Nucleus accumbens (tissue), 56 donors: ENCODE results near the gene ADCK2.
"Not testable (repeated sequence)": the region's sequence is repeated elsewhere in the genome, so short reads cannot be mapped to it uniquely, and the experiment has no call there.

Experiments used
- DNase-seq, 56 donors: peaks; one replicate each; lab custom pipeline; 2025; lab: John Stamatoyannopoulos, UW

Gene ADCK2

GRCh38 chr7:140672382-140673062 is at the start of gene ADCK2:
Gene ADCK2 (plus strand): TSS chr7:140672945. CDS start chr7:140673331, 386 bp downstream.
- DNase-seq: peak in 45 of 56 donors; percentile 8 to 80 (median 56)

- DNase-seq: no peak
These were observed 48.8 kb upstream of the ADCK2 start for GRCh38 chr7:140623980-140624379.

- DNase-seq: no peak
These were observed 48.2 kb upstream of the ADCK2 start for GRCh38 chr7:140624392-140625191.

GRCh38 chr7:140625192-140625558 is 47.6 kb upstream of the ADCK2 start:
- DNase-seq: not testable (repeated sequence)

GRCh38 chr7:140625908-140626868 is 46.6 kb upstream of the ADCK2 start:
- DNase-seq: peak in 40 of 56 donors; percentile 9 to 83 (median 36)

GRCh38 chr7:140631021-140631420 is 41.7 kb upstream of the ADCK2 start:
- DNase-seq: no peak

GRCh38 chr7:140631602-140632001 is 41.1 kb upstream of the ADCK2 start:
- no peak for DNase-seq

- DNase-seq: no peak
These were observed 37.4 kb upstream of the ADCK2 start for GRCh38 chr7:140635345-140635744.

GRCh38 chr7:140635816-140636215 is 36.9 kb upstream of the ADCK2 start:
- DNase-seq: peak in 8 of 56 donors; percentile 7 to 17 (median 11)

GRCh38 chr7:140637400-140637799 is 35.3 kb upstream of the ADCK2 start:
- no peak for DNase-seq

GRCh38 chr7:140638173-140638791 is 34.5 kb upstream of the ADCK2 start:
- peak in 1 of 56 donors; percentile 4 for DNase-seq

GRCh38 chr7:140639366-140640053 is 33.2 kb upstream of the ADCK2 start:
- DNase-seq: peak in 1 of 56 donors; percentile 15

GRCh38 chr7:140640060-140640637 is 32.6 kb upstream of the ADCK2 start:
- DNase-seq: peak in 23 of 56 donors; percentile 13 to 65 (median 36)

- DNase-seq: peak in 55 of 56 donors; percentile 12 to 87 (median 69)
These were observed 31.8 kb upstream of the ADCK2 start, which contains the start of gene DENND2A for GRCh38 chr7:140640727-140641523. Gene DENND2A (minus strand): TSS chr7:140640813. CDS start chr7:140602397, 38,416 bp downstream.

- DNase-seq: no peak
These were observed 31.1 kb upstream of the ADCK2 start for GRCh38 chr7:140641524-140642195.

- no peak for DNase-seq
These were observed 29.3 kb upstream of the ADCK2 start for GRCh38 chr7:140643416-140643815.

GRCh38 chr7:140644761-140645160 is 28.0 kb upstream of the ADCK2 start:
- not testable (repeated sequence) for DNase-seq
